Chondrocyte (in vitro differentiated cells): ENCODE results near the gene ADGRG1. TPM values are rescaled to one million over a fixed set of nuclear protein-coding genes. Genes with fewer than 3 reads are reported as not detected.

Source experiments
- DNase-seq: peaks from one replicate; pipeline ENCODE4 v3.0.0; 2021; ENCODE audit warnings: mixed read lengths, low spot score
- H3K27ac Mint-ChIP-seq: one replicate; pipeline ENCODE4 v1.8.0; 2021; ENCODE audit warnings: mild to moderate bottlenecking, moderate library complexity, mixed read lengths; ENCODE audit not compliant: unreplicated experiment
- H3K27me3 Mint-ChIP-seq: 2 replicates; pipeline ENCODE4 v1.8.0; 2021; ENCODE audit warnings: low read depth, mixed read lengths
- H3K36me3 Mint-ChIP-seq: 2 replicates; pipeline ENCODE4 v1.8.0; 2021; ENCODE audit warnings: low read depth, mixed read lengths
- H3K4me1 Mint-ChIP-seq: 2 replicates; pipeline ENCODE4 v1.8.0; 2021; ENCODE audit warnings: low read depth, mild to moderate bottlenecking, mixed read lengths
- H3K4me3 Mint-ChIP-seq: one replicate; pipeline ENCODE4 v1.8.0; 2021; ENCODE audit warnings: mild to moderate bottlenecking, moderate library complexity, mixed read lengths; ENCODE audit not compliant: unreplicated experiment
- H3K9me3 Mint-ChIP-seq: 2 replicates; pipeline ENCODE4 v1.8.0; 2021; ENCODE audit warnings: low read depth, mixed read lengths
- total RNA-seq: library from RNA; stranded (reverse); gene quantifications from 3 replicates; pipeline ENCODE4 v1.2.1, GENCODE V29; 2021
- TF ChIP-seq, protein P1 (sequence below): fragments of 200-600 bp; sonication (generic); IDR thresholded peaks from 2 replicates; pipeline ENCODE4 v1.5.0; 2021; ENCODE audit warnings: antibody characterized with exemption, mild to moderate bottlenecking, moderate library complexity

The ADGRG1 gene
- total RNA-seq, 1 donor from 2014 or later, result 57.8 TPM

DNA sequence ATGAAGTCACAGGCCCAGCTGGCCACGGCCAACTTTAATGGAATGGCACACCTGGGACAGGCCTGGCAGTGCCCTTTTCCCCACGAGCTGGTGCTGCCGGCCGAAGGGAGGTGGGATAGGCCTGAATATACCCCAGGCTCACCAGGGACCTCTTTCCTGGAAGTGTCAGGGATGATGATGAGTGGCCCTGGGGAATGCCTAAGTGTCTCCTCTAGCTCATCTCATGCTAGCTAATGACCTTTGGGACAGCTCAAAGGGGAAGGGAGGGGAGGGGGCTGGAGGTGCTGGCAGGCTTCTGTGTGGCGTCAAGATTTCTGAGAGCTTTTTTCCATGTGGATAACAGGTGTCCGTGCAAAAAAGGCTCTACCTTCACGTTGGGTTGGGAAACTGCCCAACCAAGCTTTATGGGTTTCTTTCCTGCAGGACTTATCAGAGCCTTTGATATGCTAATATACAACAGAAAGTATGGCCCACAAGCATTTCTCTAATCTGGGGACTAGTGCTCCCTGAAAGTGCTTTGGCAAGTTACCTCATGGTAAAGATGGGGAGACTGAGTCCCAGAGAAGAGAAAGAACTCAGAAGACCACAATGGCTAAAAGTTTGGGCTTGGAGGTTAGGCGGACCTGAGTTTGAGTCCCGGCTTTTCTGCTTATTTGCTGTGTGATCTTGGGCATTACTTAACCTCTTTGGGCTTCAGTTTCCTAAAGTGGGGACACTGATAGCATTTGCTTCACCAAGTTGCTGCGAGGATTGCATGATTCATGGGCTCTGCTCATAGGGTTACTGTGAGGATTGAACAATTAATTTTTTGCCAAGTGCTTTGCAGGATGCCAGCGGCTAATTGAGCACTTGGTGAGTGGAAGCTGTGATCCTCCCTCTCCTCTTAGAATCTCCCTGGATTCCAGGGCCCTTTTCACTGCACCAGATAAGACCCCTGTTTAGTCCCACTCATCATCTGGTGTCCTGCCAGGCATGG lies 14.0 kb downstream of the ADGRG1 start:
- Mint-ChIP-seq H3K9me3 (no peaks in the 10 kb centered on the region), H3K27me3 (no peaks in the 10 kb centered on the region), H3K36me3 (peaks cover 4% of the 10 kb centered on the region), H3K4me1 (peaks cover 36% of the 10 kb centered on the region), H3K27ac (no peak overlapping the region), H3K4me3 (no peak overlapping the region)
- TF ChIP-seq, protein P1, sequence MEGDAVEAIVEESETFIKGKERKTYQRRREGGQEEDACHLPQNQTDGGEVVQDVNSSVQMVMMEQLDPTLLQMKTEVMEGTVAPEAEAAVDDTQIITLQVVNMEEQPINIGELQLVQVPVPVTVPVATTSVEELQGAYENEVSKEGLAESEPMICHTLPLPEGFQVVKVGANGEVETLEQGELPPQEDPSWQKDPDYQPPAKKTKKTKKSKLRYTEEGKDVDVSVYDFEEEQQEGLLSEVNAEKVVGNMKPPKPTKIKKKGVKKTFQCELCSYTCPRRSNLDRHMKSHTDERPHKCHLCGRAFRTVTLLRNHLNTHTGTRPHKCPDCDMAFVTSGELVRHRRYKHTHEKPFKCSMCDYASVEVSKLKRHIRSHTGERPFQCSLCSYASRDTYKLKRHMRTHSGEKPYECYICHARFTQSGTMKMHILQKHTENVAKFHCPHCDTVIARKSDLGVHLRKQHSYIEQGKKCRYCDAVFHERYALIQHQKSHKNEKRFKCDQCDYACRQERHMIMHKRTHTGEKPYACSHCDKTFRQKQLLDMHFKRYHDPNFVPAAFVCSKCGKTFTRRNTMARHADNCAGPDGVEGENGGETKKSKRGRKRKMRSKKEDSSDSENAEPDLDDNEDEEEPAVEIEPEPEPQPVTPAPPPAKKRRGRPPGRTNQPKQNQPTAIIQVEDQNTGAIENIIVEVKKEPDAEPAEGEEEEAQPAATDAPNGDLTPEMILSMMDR, result no peak
- DNase-seq, result no peak

DNA sequence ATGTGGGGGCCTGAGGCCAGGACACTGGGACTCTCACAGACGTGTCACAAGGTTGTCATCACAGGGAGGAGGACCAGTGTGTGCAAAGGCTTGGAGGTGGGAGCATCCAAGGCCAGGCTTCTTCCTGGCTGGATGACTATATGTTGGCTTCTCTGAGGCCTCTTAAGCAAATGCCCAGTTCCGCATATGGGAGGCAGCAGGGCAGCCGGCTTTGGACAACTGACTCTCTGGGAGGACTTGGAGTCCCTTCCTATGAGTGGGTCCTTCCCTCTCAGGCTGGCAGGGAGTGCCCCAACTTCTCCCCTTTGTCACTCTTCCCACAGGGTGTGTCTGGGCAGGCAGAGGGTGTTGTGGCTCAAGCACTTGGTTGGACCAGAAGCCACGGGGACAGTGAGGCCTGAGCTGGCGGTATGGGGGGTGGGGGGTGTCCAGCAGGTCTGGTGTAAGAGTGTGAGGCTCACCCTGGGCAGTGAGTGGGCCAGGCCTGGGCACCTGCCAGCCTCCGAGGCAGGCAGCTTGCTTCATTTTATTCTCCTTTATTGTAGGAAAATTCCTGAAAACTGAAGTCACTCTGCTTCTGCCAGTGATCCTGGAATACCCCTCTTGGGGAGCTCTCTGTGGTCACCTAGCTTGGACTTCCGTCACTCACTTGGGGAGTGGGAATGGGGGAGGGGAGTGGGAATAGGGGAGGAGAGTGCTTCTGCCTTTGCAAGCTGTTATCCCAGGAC lies 14.9 kb downstream of the ADGRG1 start:
- Mint-ChIP-seq H3K9me3 (no peaks in the 10 kb centered on the region), H3K27ac (peak overlapping the region; percentile 74), H3K4me1 (peaks cover 30% of the 10 kb centered on the region), H3K36me3 (peaks cover 4% of the 10 kb centered on the region), H3K4me3 (no peak overlapping the region), H3K27me3 (no peaks in the 10 kb centered on the region)
- DNase-seq, result no peak
- TF ChIP-seq, protein P1, result no peak

DNA sequence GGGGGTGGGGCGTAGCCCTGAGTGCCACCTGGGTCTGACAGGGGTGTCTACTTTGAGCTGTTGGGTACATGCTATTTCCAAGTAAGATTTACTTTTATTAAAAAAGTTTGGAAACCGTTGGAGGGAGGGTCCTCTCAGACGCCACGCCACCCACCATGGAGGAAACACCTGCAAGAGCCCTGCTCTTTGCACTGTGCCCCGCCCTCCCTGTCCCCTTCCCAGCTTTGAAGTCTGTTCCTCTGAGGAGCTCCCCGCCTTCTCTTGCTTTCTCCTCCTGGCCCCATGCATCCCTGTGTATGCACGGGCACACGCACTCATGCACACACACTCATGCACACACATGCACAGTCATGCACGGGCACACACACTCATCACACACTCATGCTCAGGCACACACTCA lies 15.5 kb downstream of the ADGRG1 start:
- Mint-ChIP-seq H3K9me3 (no peaks in the 10 kb centered on the region), H3K4me1 (peaks cover 30% of the 10 kb centered on the region), H3K27me3 (no peaks in the 10 kb centered on the region), H3K4me3 (no peak overlapping the region), H3K27ac (no peak overlapping the region), H3K36me3 (peaks cover 4% of the 10 kb centered on the region)
- TF ChIP-seq, protein P1, result no peak
- DNase-seq, result no peak

DNA sequence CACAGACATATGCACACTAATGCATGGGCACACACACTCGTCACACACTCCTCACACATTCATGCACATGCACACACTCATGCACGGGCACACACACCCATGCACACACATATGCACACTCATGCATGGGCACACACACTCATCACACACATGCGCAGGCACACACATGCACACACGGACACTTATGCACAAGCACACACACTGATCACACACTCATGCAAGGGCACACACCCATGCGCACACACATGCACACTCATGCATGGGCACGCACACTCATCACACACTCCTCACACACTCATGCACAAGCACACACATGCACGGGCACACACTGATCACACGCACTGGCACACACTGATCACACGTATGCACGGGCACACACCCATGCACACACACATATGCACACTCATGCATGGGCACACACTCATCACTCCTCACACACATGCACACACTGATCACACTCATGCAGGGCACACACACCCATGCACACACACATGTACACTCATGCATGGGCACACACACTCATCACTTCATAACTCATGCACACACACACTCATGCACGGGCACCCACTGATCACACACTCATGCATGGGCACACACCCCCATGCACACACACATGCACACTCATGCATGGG lies 16.1 kb downstream of the ADGRG1 start:
- no peaks in the 10 kb centered on the region for H3K9me3 Mint-ChIP-seq
- no peak for DNase-seq
- H3K4me3 Mint-ChIP-seq, result no peak overlapping the region
- TF ChIP-seq, protein P1, result no peak
- H3K27ac Mint-ChIP-seq, result no peak overlapping the region
- H3K36me3 Mint-ChIP-seq, result peaks cover 4% of the 10 kb centered on the region
- H3K27me3 Mint-ChIP-seq, result no peaks in the 10 kb centered on the region
- H3K4me1 Mint-ChIP-seq, result peaks cover 30% of the 10 kb centered on the region

DNA sequence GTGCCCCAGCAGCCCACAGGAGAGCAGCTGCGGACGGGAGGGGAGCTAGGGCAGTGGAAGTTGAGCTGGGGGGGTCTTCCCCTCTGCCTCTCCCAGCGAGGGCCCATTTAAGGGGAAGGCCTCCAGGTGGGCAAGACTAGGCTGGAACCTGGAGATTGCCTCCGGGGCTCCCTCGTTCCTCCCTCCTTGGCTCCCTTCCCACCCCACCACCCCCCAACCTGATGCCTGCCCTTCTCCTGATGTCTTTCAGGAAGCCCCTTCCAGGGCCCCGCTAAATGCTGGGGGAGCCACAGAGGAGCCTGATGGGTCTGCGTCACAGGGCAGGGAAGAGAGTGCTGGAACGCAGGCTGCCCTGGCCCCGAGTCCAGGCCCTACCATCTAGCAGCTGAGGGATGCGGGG lies 16.7 kb downstream of the ADGRG1 start:
- TF ChIP-seq, protein P1, result no peak
- Mint-ChIP-seq H3K4me3 (no peak overlapping the region), H3K9me3 (no peaks in the 10 kb centered on the region)

More for the DNA sequence above, 16.7 kb downstream of the ADGRG1 start:
- DNase-seq, result no peak
- Mint-ChIP-seq H3K36me3 (peaks cover 4% of the 10 kb centered on the region), H3K4me1 (peaks cover 30% of the 10 kb centered on the region), H3K27me3 (no peaks in the 10 kb centered on the region), H3K27ac (no peak overlapping the region)
